Measurements from ENCODE around the gene CRHR2.

The CRHR2 gene

GRCh38 chr7:30613366-30614325, 68.6 kb downstream of the CRHR2 start:
- no peak for DNase-seq

GRCh38 chr7:30612658-30613265, 69.5 kb downstream of the CRHR2 start:
- DNase-seq, result no peak

- DNase-seq, result no peak
Observed at GRCh38 chr7:30605832-30606231, 76.4 kb downstream of the CRHR2 start.

GRCh38 chr7:30604901-30605300, 77.4 kb downstream of the CRHR2 start:
- no peak for DNase-seq
